Mucosa of descending colon (tissue), 3 donors: ENCODE data around the gene LIPG. TPM values are rescaled to one million over a fixed set of nuclear protein-coding genes. Genes with fewer than 3 reads are reported as not detected.

Experiments
- ATAC-seq: fragments of 200-7000 bp; cut with Tn5 transposase; one replicate; pipeline ENCODE4 v1.9.1; 2020; ENCODE audit warnings: mild to moderate bottlenecking, moderate library complexity
- DNase-seq, 3 donors: peaks; one replicate each; pipeline ENCODE4 v3.0.0-alpha.2; 2020
- H3K36me3 ChIP-seq: fragments of 200-600 bp; one replicate; pipeline ENCODE4 v1.8.0; 2021; ENCODE audit warnings: low read depth, mild to moderate bottlenecking
- H3K4me1 ChIP-seq: fragments of 200-600 bp; one replicate; pipeline ENCODE4 v1.8.0; 2021; ENCODE audit warnings: low read depth, mild to moderate bottlenecking
- H3K4me3 ChIP-seq: fragments of 200-600 bp; one replicate; pipeline ENCODE4 v1.8.0; 2021; ENCODE audit warnings: mild to moderate bottlenecking
- H3K9me3 ChIP-seq: fragments of 200-600 bp; one replicate; pipeline ENCODE4 v1.8.0; 2021; ENCODE audit warnings: mild to moderate bottlenecking
- CTCF ChIP-seq: fragments of 200-600 bp; IDR thresholded peaks from one replicate; pipeline ENCODE4 v1.8.0; 2022; ENCODE audit warnings: antibody characterized with exemption, mild to moderate bottlenecking
- intact Hi-C, 2 donors: fragments of 100-400 bp; cut with DNase I in 1 of 2; cut with micrococcal nuclease in 1 of 2; formaldehyde crosslinking; loops; one replicate each; pipeline versions ENCODE4 v1.11.0 to v1.11.1; 2022; cut with DNase I, micrococcal nuclease
- total RNA-seq, 3 donors: library from RNA; stranded (reverse); fragmentation: NEBNext Ultra II Directional in 2 of 3; extraction: Animal tissue kit (Norgen Biotek cat#: 25700) in 2 of 3; gene quantifications; one replicate each; pipeline versions ENCODE4 v1.2.1 to v1.2.4, GENCODE V29; 2021 to 2023
- donor health status: DM: no; HTN: no; CAD: no; lungs with moderate emphysema.
- donor health status: DM: no; HTN: no; CAD: no.
- donor health status: DM: no; HTN: yes; CAD: no.

LIPG gene
- total RNA-seq, 3 donors from 2014 or later: 13.3 to 42.0 (median 13.8) TPM

GRCh38 chr18:49639643-49640391 is 78.0 kb downstream of the LIPG start:
- ATAC-seq (peak; percentile 40), DNase-seq (peak in 1 of 3 donors; percentile 63)
- no peak for TF ChIP-seq CTCF
- no peaks in the 10 kb centered on the region for H3K36me3 ChIP-seq
- H3K9me3 ChIP-seq: no peaks in the 10 kb centered on the region
- no peaks in the 10 kb centered on the region for H3K4me1 ChIP-seq
- intact Hi-C loops: no loop called here
- no peak overlapping the region for H3K4me3 ChIP-seq

GRCh38 chr18:49640741-49641140 is 78.9 kb downstream of the LIPG start:
- Histone ChIP-seq H3K4me1 (no peaks in the 10 kb centered on the region), H3K36me3 (no peaks in the 10 kb centered on the region), H3K4me3 (no peak overlapping the region), H3K9me3 (no peaks in the 10 kb centered on the region)
- no peak for TF ChIP-seq CTCF
- intact Hi-C loops: no loop called here
- ATAC-seq (no peak), DNase-seq (no peak)

GRCh38 chr18:49645196-49645595 is 83.3 kb downstream of the LIPG start:
- DNase-seq (no peak), ATAC-seq (no peak)
- Histone ChIP-seq H3K36me3 (no peaks in the 10 kb centered on the region), H3K4me1 (peaks cover 4% of the 10 kb centered on the region), H3K9me3 (no peaks in the 10 kb centered on the region), H3K4me3 (no peak overlapping the region)
- no peak for TF ChIP-seq CTCF
- intact Hi-C loops: no loop called here

GRCh38 chr18:49645841-49646351 is 84.0 kb downstream of the LIPG start:
- H3K9me3 ChIP-seq: no peaks in the 10 kb centered on the region
- ATAC-seq: peak; percentile 50
- intact Hi-C loops: no loop called here
- no peak overlapping the region for H3K4me3 ChIP-seq
- no peaks in the 10 kb centered on the region for H3K36me3 ChIP-seq
- DNase-seq: peak; percentile 47 to 66 (median 50)
- H3K4me1 ChIP-seq: peaks cover 4% of the 10 kb centered on the region
- no peak for TF ChIP-seq CTCF

- intact Hi-C loops: no loop called here
- TF ChIP-seq CTCF: no peak
- Histone ChIP-seq H3K9me3 (no peaks in the 10 kb centered on the region), H3K4me1 (peaks cover 4% of the 10 kb centered on the region), H3K36me3 (no peaks in the 10 kb centered on the region), H3K4me3 (no peak overlapping the region)
- peak; percentile 41 for ATAC-seq
- no peak for DNase-seq
Measured at GRCh38 chr18:49646873-49647272, 85.0 kb downstream of the LIPG start.
